ENCODE results near the gene ENC1.

The ENC1 gene

DNA sequence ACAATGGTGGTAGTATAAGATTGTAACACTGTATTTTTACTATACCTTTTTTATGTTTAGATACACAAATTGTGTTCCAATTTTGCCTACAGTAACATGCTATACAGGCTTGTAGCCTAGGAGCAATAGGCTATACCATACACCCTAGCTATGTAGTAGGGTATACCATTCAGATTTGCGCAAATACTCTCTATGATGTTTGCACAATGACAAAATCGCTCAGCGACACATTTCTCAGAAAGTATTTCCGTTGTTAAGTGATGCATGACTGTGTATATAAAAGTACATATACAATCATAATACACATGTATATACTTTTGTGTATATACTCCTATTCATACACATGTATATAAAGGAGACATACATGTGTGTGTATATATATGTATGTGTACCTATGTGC, 34.8 kb downstream of the ENC1 start:
- Histone ChIP-seq H3K4me3 (replicated peaks; ENCODE audit: insufficient read depth, low read length) (no peak overlapping the region), H3K27ac (replicated peaks) (no peak overlapping the region), H3K27me3 (ENCODE audit: insufficient read depth, poor library complexity, severe bottlenecking) (no peaks in the 10 kb centered on the region)
- TF ChIP-seq GABPA (IDR thresholded peaks at IDR 0.05; ENCODE audit: low read depth) (no peak), SPI1 (IDR thresholded peaks at IDR 0.05; ENCODE audit: borderline replicate concordance, low read depth) (no peak), POLR2AphosphoS5 (IDR thresholded peaks at IDR 0.05; ENCODE audit: low read depth) (no peak)
- TF ChIP-seq, protein P1, sequence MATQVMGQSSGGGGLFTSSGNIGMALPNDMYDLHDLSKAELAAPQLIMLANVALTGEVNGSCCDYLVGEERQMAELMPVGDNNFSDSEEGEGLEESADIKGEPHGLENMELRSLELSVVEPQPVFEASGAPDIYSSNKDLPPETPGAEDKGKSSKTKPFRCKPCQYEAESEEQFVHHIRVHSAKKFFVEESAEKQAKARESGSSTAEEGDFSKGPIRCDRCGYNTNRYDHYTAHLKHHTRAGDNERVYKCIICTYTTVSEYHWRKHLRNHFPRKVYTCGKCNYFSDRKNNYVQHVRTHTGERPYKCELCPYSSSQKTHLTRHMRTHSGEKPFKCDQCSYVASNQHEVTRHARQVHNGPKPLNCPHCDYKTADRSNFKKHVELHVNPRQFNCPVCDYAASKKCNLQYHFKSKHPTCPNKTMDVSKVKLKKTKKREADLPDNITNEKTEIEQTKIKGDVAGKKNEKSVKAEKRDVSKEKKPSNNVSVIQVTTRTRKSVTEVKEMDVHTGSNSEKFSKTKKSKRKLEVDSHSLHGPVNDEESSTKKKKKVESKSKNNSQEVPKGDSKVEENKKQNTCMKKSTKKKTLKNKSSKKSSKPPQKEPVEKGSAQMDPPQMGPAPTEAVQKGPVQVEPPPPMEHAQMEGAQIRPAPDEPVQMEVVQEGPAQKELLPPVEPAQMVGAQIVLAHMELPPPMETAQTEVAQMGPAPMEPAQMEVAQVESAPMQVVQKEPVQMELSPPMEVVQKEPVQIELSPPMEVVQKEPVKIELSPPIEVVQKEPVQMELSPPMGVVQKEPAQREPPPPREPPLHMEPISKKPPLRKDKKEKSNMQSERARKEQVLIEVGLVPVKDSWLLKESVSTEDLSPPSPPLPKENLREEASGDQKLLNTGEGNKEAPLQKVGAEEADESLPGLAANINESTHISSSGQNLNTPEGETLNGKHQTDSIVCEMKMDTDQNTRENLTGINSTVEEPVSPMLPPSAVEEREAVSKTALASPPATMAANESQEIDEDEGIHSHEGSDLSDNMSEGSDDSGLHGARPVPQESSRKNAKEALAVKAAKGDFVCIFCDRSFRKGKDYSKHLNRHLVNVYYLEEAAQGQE (IDR thresholded peaks at IDR 0.05; ENCODE audit: insufficient replicate concordance, low read depth) = no peak
- TF ChIP-seq, protein P2, sequence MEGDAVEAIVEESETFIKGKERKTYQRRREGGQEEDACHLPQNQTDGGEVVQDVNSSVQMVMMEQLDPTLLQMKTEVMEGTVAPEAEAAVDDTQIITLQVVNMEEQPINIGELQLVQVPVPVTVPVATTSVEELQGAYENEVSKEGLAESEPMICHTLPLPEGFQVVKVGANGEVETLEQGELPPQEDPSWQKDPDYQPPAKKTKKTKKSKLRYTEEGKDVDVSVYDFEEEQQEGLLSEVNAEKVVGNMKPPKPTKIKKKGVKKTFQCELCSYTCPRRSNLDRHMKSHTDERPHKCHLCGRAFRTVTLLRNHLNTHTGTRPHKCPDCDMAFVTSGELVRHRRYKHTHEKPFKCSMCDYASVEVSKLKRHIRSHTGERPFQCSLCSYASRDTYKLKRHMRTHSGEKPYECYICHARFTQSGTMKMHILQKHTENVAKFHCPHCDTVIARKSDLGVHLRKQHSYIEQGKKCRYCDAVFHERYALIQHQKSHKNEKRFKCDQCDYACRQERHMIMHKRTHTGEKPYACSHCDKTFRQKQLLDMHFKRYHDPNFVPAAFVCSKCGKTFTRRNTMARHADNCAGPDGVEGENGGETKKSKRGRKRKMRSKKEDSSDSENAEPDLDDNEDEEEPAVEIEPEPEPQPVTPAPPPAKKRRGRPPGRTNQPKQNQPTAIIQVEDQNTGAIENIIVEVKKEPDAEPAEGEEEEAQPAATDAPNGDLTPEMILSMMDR (IDR thresholded peaks at IDR 0.05; ENCODE audit: insufficient read depth, low read length) = no peak
- no peak for DNase-seq (ENCODE audit: low read depth in 1 of 2, low spot score in 1 of 2)

DNA sequence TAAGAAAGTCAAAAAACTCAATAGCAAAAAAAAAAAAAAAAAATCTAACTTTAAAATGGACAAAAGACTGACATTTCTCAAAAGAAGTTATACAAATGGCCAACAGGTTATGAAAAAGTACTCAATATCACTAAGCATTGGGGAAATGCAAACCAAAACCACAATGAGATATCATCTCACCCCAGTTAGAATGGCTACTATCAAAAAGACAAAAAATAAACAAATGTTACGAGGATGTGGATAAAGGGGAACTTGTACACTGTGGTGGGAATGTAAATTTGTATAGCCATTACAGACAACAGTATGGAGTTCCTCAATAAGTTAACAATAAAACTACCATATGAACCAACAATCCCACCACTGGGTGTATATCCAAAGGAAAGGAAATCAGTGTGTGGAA, 37.2 kb downstream of the ENC1 start:
- Histone ChIP-seq H3K27me3 (ENCODE audit: insufficient read depth, poor library complexity, severe bottlenecking) (no peaks in the 10 kb centered on the region), H3K27ac (replicated peaks) (no peak overlapping the region), H3K4me3 (replicated peaks; ENCODE audit: insufficient read depth, low read length) (no peak overlapping the region)
- no peak for DNase-seq (ENCODE audit: low read depth in 1 of 2, low spot score in 1 of 2)
- no peak for TF ChIP-seq GABPA (IDR thresholded peaks at IDR 0.05; ENCODE audit: low read depth)
- TF ChIP-seq, protein P1 (IDR thresholded peaks at IDR 0.05; ENCODE audit: insufficient replicate concordance, low read depth) = no peak
- no peak for TF ChIP-seq POLR2AphosphoS5 (IDR thresholded peaks at IDR 0.05; ENCODE audit: low read depth)
- TF ChIP-seq, protein P2 (IDR thresholded peaks at IDR 0.05; ENCODE audit: insufficient read depth, low read length) = no peak
- TF ChIP-seq SPI1 (IDR thresholded peaks at IDR 0.05; ENCODE audit: borderline replicate concordance, low read depth) = no peak; the same call in 1 of the 2 replicates

DNA sequence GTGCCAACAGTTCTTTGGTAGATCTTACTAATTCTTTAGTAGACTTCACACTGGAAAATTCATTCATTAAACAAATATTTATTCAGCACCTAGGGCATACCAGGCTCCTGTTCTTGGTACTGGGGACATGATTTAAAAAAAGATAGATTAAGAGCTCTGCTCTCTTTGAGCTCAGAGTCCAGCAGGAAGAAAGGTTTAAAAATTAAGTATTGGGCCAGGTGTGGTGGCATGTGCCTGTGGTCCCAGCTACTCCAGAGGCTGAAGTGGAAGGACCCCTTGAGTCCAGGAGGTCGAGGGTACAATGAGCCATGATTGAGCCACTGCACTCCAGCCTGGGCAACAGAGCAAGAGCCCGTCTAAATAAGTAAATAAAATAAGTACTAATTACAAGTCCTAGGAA, 41.4 kb downstream of the ENC1 start:
- DNase-seq (ENCODE audit: low read depth in 1 of 2, low spot score in 1 of 2) = no peak
- TF ChIP-seq POLR2AphosphoS5 (IDR thresholded peaks at IDR 0.05; ENCODE audit: low read depth) (no peak), GABPA (IDR thresholded peaks at IDR 0.05; ENCODE audit: low read depth) (no peak), SPI1 (IDR thresholded peaks at IDR 0.05; ENCODE audit: borderline replicate concordance, low read depth) (no peak)
- TF ChIP-seq, protein P2 (IDR thresholded peaks at IDR 0.05; ENCODE audit: insufficient read depth, low read length) = no peak
- TF ChIP-seq, protein P1 (IDR thresholded peaks at IDR 0.05; ENCODE audit: insufficient replicate concordance, low read depth) = no peak
- H3K27ac ChIP-seq (replicated peaks) = no peak overlapping the region
- H3K4me3 ChIP-seq (replicated peaks; ENCODE audit: insufficient read depth, low read length) = no peak overlapping the region
- no peaks in the 10 kb centered on the region for H3K27me3 ChIP-seq (ENCODE audit: insufficient read depth, poor library complexity, severe bottlenecking)
